GM18517 (cell line): ENCODE measurements around the gene LCMT1.
"Not testable (repeated sequence)": the region's sequence is repeated elsewhere in the genome, so short reads cannot be mapped to it uniquely, and the experiment has no call there.

Experiments used
- ATAC-seq: cut with Tn5 transposase; IDR thresholded peaks from one replicate; pipeline ENCODE4 v1.9.1; 2021; ENCODE audit warnings: mild to moderate bottlenecking, moderate library complexity; ENCODE audit not compliant: unreplicated experiment

LCMT1 gene

GRCh38 chr16:25141648-25142047 lies 30.1 kb downstream of the LCMT1 start:
- no peak for ATAC-seq

- no peak for ATAC-seq
Measured at GRCh38 chr16:25143928-25144327, 32.4 kb downstream of the LCMT1 start.

GRCh38 chr16:25148568-25149215 lies 37.1 kb downstream of the LCMT1 start:
- no peak for ATAC-seq

GRCh38 chr16:25151996-25152395 lies 40.5 kb downstream of the LCMT1 start:
- no peak for ATAC-seq

- no peak for ATAC-seq
Measured at GRCh38 chr16:25155553-25156460, 44.3 kb downstream of the LCMT1 start.

- no peak for ATAC-seq
Measured at GRCh38 chr16:25157271-25157875, 45.8 kb downstream of the LCMT1 start.

GRCh38 chr16:25158401-25158800 lies 46.9 kb downstream of the LCMT1 start:
- no peak for ATAC-seq

- ATAC-seq = no peak
Measured at GRCh38 chr16:25161753-25162367, 50.3 kb downstream of the LCMT1 start.

GRCh38 chr16:25163683-25164082 lies 52.1 kb downstream of the LCMT1 start:
- no peak for ATAC-seq

GRCh38 chr16:25165284-25165683 lies 53.7 kb downstream of the LCMT1 start:
- no peak for ATAC-seq

- not testable (repeated sequence) for ATAC-seq
Measured at GRCh38 chr16:25167920-25168319, 56.4 kb downstream of the LCMT1 start.

- ATAC-seq = no peak
Measured at GRCh38 chr16:25171390-25171789, 59.8 kb downstream of the LCMT1 start.

- no peak for ATAC-seq
Measured at GRCh38 chr16:25172831-25173230, 61.3 kb downstream of the LCMT1 start.

- no peak for ATAC-seq
Measured at GRCh38 chr16:25174285-25174684, 62.7 kb downstream of the LCMT1 start.

- no peak for ATAC-seq
Measured at GRCh38 chr16:25176136-25176535, 64.6 kb downstream of the LCMT1 start.

- no peak for ATAC-seq
Measured at GRCh38 chr16:25177512-25177830, 65.9 kb downstream of the LCMT1 start.

GRCh38 chr16:25177831-25178688 lies 66.5 kb downstream of the LCMT1 start:
- no peak for ATAC-seq

- not testable (repeated sequence) for ATAC-seq
Measured at GRCh38 chr16:25181236-25181635, 69.7 kb downstream of the LCMT1 start.

GRCh38 chr16:25184771-25185170 lies 73.2 kb downstream of the LCMT1 start:
- ATAC-seq = no peak

GRCh38 chr16:25187491-25187795 lies 75.9 kb downstream of the LCMT1 start:
- no peak for ATAC-seq

- no peak for ATAC-seq
Measured at GRCh38 chr16:25189305-25189704, 77.8 kb downstream of the LCMT1 start.
